ENCODE results near the gene GPC1.

GPC1 gene

GRCh38 chr2:240392948-240393830 lies 42.3 kb upstream of the GPC1 start:
- Histone ChIP-seq H2AFZ (ENCODE audit: low read depth, low read length) (no peak overlapping the region), H3K4me2 (ENCODE audit: low read length) (no peak overlapping the region), H3K9ac (ENCODE audit: low read length) (no peak overlapping the region), H3K9me3 (ENCODE audit: insufficient read depth, low read length) (no peaks in the 10 kb centered on the region), H3K4me3 (ENCODE audit: low read length) (no peak overlapping the region), H4K20me1 (ENCODE audit: insufficient read depth, low read length) (no peaks in the 10 kb centered on the region), H3K79me2 (ENCODE audit: low read length) (no peaks in the 10 kb centered on the region), H3K36me3 (replicated peaks; ENCODE audit: low read depth, low read length) (no peaks in the 10 kb centered on the region), H3K27me3 (ENCODE audit: low read depth, low read length) (no peaks in the 10 kb centered on the region), H3K4me1 (ENCODE audit: low read length) (no peaks in the 10 kb centered on the region), H3K27ac (ENCODE audit: low read length) (no peak overlapping the region)
- no peak for TF ChIP-seq CTCF (IDR thresholded peaks at IDR 0.05; ENCODE audit: low read depth, low read length)
- TF ChIP-seq EZH2phosphoT487 (IDR thresholded peaks at IDR 0.05; ENCODE audit: low read depth), result no peak

GRCh38 chr2:240393831-240394410 lies 41.5 kb upstream of the GPC1 start:
- Histone ChIP-seq H3K4me2 (ENCODE audit: low read length) (no peak overlapping the region), H3K36me3 (replicated peaks; ENCODE audit: low read depth, low read length) (no peaks in the 10 kb centered on the region), H4K20me1 (ENCODE audit: insufficient read depth, low read length) (no peaks in the 10 kb centered on the region), H2AFZ (ENCODE audit: low read depth, low read length) (no peak overlapping the region), H3K27ac (ENCODE audit: low read length) (no peak overlapping the region), H3K9me3 (ENCODE audit: insufficient read depth, low read length) (no peaks in the 10 kb centered on the region), H3K4me1 (ENCODE audit: low read length) (no peaks in the 10 kb centered on the region), H3K27me3 (ENCODE audit: low read depth, low read length) (no peaks in the 10 kb centered on the region), H3K79me2 (ENCODE audit: low read length) (no peaks in the 10 kb centered on the region), H3K4me3 (ENCODE audit: low read length) (no peak overlapping the region), H3K9ac (ENCODE audit: low read length) (no peak overlapping the region)
- TF ChIP-seq EZH2phosphoT487 (IDR thresholded peaks at IDR 0.05; ENCODE audit: low read depth), result no peak
- TF ChIP-seq CTCF (IDR thresholded peaks at IDR 0.05; ENCODE audit: low read depth, low read length), result no peak

GRCh38 chr2:240394549-240394948 lies 40.9 kb upstream of the GPC1 start:
- no peak overlapping the region for H3K27ac ChIP-seq (ENCODE audit: low read length)
- TF ChIP-seq EZH2phosphoT487 (IDR thresholded peaks at IDR 0.05; ENCODE audit: low read depth) (no peak), CTCF (IDR thresholded peaks at IDR 0.05; ENCODE audit: low read depth, low read length) (no peak)
- H3K4me1 ChIP-seq (ENCODE audit: low read length), result no peaks in the 10 kb centered on the region
- H3K9me3 ChIP-seq (ENCODE audit: insufficient read depth, low read length), result no peaks in the 10 kb centered on the region
- no peak overlapping the region for H3K9ac ChIP-seq (ENCODE audit: low read length)
- no peaks in the 10 kb centered on the region for H3K79me2 ChIP-seq (ENCODE audit: low read length)
- no peak overlapping the region for H3K4me2 ChIP-seq (ENCODE audit: low read length)
- no peaks in the 10 kb centered on the region for H3K27me3 ChIP-seq (ENCODE audit: low read depth, low read length)
- no peaks in the 10 kb centered on the region for H3K36me3 ChIP-seq (replicated peaks; ENCODE audit: low read depth, low read length)
- H4K20me1 ChIP-seq (ENCODE audit: insufficient read depth, low read length), result no peaks in the 10 kb centered on the region
- H2AFZ ChIP-seq (ENCODE audit: low read depth, low read length), result no peak overlapping the region
- no peak overlapping the region for H3K4me3 ChIP-seq (ENCODE audit: low read length)

GRCh38 chr2:240395448-240395847 lies 40.0 kb upstream of the GPC1 start:
- Histone ChIP-seq H3K4me1 (ENCODE audit: low read length) (no peaks in the 10 kb centered on the region), H4K20me1 (ENCODE audit: insufficient read depth, low read length) (no peaks in the 10 kb centered on the region), H3K9ac (ENCODE audit: low read length) (no peak overlapping the region), H3K27ac (ENCODE audit: low read length) (no peak overlapping the region), H3K9me3 (ENCODE audit: insufficient read depth, low read length) (no peaks in the 10 kb centered on the region), H3K4me3 (ENCODE audit: low read length) (no peak overlapping the region), H3K4me2 (ENCODE audit: low read length) (no peak overlapping the region), H3K27me3 (ENCODE audit: low read depth, low read length) (no peaks in the 10 kb centered on the region), H3K79me2 (ENCODE audit: low read length) (no peaks in the 10 kb centered on the region), H2AFZ (ENCODE audit: low read depth, low read length) (no peak overlapping the region), H3K36me3 (replicated peaks; ENCODE audit: low read depth, low read length) (no peaks in the 10 kb centered on the region)
- no peak for TF ChIP-seq EZH2phosphoT487 (IDR thresholded peaks at IDR 0.05; ENCODE audit: low read depth)

Measured in OCI-LY3 (cell line).